HG03097 (cell line): ENCODE measurements around the gene PLXNA4.

ENCODE experiments used
- ATAC-seq: cut with Tn5 transposase; IDR thresholded peaks from one replicate; pipeline ENCODE4 v1.9.1; 2021; ENCODE audit not compliant: unreplicated experiment, low FRiP score

Gene PLXNA4

DNA sequence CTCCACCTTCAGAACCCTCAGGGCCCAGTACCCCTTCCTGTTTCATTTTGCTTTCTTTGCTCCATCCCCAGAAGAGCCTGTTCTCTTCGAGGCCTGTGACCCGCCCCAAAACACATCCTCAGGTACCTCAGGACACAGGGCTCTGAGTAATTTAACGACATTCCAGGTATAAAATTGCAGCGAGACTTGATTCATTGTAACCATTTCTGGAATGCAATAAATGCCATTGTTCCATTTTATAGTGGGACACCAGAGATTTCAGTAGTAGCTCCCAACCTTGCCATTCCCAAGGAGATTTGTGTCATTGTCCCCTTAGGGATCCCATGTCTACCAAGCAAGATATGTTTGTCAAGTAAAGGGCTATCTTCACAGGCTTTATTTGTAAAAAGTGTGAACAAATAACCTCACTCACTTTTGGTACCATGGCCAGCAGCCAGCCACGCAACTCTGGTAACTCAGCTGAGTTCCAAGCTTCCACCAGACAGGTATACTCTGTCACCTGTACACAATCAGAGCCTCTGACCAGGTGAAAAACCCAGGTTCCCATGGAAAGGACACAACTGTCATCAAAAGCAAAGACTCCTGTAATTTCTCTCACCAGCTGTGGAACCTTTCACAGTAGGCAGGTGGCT, 441.3 kb downstream of the PLXNA4 start:
- ATAC-seq = no peak

DNA sequence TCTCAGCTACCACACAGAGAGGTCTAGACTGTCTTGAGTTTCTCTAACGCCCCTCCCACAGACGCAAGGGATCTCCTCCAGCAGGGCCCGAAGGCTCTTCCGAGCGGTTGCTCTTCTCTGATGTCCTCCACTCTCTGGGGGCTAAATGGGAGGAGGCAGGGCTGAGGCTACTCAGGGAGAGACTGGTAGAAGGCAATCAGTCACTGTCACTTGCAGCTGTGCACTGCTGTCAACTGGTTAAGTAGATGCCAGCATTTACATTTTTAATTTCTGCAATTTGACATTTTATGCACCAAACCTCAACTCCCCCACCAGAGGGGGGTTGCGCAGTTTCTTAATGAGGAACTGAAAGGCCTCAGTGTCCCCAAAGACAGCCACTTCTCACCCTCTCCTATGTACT, 442.8 kb downstream of the PLXNA4 start:
- ATAC-seq = no peak

DNA sequence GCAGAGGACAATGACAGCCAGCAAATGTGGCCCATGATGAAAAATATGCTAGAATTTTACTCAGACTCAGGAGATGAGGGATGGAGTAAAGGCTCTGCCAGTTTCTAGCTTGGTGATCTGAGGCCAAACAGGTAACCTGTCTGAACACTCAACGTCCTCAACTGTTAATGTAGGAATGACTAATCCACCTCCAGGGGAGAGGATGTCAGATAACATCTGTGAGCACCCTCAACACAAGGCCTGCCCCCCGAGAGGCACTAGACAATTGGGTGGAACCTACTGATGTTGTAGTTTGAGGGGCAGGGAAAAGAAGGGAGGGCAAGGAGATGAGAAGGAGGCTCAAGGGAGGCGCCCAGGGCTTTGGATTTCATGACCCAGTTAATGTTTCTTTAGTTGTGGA, 445.1 kb downstream of the PLXNA4 start:
- ATAC-seq = no peak

DNA sequence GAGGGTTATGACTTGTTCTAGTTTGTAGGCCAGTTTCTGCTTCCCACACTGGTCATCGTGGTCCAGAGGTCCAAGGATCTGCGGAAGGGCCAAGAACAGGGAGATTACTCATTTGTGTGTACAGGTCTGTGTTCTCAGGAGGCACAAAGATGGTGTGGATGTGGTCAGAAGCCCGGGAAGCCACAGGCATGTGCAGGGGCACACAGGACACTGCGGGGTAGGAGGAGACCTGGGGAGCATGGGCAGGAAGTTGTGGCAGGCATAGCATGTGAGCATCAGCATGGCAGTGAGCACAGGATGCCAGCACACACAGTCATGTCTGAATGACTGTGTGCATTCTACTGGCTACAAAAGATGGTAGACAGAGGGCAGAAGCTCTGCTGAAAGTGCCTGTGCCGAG, 445.8 kb downstream of the PLXNA4 start:
- ATAC-seq = no peak

DNA sequence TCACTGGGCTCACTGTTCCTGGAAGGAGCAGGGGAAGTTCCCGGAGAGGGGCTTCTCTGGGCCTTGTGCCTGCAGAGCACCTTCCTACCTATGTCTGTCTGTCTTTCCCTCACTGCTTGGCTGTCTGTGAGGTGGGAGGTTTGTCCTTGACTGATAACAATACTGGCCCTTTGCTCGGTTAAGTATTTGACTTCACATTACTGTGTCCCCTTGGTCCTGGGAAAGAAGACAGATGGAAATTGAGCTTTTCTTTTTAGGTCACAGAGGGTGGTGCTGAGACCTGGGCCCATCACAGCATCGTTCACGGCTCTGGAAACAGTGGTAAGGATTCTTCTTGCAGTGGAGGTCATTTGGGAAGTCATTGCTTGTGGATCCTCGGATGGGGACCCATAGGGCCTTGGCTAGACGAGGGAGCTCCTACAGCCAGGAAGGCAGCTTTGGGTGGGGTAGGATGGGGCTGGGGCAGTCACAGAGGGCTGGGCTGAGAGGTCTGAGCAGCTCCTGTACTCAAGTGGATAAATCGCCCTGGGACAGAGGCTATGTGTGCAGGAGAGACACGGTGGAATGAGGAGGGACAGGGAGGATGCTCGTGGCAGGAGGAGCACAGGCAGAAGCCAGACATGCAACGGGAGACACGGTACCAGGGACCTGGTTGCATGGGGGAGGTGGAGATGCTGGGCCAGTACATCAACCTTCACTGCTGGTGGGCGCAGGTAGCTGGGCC, 450.2 kb downstream of the PLXNA4 start:
- no peak for ATAC-seq

DNA sequence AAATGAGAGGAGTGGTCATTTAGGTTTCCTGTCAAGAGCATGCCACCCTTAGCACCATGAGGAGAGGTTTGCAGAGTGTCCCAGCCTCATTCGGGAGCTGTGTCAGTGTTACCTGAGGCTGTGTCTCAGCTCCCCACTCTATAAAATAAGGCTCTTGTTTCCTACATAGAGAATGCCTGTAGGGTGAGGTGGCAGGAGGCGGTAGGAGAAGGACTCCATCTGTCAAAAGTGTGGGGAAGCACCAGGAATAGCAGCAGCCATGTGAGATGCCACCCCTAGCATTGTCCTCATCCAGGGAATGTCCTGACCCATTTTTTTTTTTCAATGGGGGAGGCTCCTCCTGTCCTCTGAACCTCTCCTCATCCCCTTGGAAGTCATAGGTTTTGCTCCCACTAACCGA, 451.2 kb downstream of the PLXNA4 start:
- ATAC-seq = no peak

DNA sequence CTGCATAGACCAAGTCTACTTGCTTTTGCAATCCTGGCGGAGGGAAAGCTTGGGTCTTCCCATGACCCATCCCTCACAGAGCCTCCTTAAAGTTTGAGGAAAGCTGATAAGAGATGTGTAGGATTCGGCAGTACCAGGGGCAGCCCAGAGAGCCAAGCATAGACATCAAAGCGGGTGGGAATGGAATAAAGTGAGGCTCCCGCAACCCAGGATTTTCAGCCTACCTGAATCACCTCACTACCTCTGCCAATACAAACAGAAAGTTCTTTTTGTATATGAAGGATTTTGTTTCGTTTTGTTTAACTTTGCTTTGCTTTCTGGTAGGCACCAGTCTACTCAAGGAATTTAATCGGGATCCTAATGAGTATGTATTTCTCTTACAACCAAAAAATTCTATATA, 451.7 kb downstream of the PLXNA4 start:
- ATAC-seq = no peak

DNA sequence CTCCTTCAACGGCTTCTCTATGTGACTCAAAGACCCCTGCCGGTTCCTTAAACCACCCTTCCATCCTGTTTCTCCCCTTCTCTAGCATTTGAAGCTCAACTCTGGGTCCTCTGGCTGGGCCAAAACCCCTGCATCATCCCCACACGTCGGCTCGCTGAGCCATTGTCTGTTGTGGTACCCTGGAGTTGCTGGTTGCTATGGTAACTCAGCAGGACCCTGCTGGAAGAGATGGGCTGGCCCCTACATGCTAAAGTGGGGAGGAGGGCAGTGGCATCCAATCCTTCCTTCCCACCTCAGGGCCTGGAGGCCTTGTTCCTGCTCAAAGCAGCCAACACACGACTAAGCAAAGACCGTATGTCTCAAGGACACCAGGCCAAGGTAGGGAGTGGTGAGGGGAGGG, 452.5 kb downstream of the PLXNA4 start:
- ATAC-seq = no peak

DNA sequence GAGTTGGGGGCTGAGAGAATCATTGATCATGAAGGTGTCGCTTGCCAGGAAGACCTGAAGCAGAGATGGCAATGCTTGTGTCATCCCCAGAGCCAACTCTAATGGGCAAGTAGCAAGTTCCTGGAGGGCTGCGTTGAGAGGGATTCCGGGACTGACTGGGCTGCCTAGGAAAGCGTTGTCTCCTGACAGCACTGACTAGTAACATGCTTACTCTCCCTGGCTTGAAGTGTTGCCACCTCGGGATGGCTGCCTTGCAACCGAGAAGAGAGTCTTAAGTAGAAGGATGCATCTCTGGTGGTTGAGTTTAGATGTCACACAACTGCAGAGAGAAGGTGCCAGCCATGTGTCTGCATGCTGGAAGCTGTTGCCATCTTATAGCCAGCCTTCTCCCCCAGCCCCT, 453.4 kb downstream of the PLXNA4 start:
- no peak for ATAC-seq

DNA sequence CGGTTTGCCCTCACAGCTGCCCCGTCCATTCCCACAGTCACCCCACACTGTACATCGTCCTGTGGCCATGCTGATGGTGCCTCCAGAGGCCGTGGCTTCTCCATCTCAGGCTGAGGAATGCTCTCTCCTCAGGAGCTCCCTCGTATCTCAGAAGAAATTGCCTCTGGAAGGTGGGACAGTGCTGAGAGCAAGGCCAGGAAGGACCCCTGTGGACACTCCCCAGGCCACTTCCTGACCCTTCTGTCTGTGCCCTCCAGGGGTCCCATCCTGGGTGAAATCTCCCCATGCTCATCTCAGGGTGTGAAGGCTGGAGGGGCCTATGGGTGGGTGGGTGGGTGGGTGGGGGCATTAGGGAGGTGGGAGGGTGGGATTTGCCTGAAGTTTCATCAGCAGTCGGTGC, 454.3 kb downstream of the PLXNA4 start:
- ATAC-seq = no peak

DNA sequence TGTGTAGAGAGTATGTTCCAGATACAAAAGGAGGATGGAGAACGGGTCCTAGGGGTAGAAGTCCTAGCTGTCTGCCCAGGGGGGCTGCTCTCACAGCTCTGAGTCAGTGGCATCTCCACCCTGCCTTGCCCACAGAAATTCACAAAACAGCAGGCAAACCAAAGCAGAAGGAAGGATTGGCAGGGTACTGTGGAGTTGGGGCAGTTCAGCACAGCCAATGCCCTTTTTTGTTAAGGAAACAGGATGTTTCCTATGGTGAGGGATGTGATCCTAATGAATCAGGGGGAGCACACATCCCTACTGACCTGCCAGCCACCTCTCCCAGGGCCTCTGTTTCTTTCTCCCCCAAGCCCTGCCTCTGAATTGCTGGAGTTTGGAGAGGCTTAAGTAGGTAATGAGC, 457.6 kb downstream of the PLXNA4 start:
- no peak for ATAC-seq

DNA sequence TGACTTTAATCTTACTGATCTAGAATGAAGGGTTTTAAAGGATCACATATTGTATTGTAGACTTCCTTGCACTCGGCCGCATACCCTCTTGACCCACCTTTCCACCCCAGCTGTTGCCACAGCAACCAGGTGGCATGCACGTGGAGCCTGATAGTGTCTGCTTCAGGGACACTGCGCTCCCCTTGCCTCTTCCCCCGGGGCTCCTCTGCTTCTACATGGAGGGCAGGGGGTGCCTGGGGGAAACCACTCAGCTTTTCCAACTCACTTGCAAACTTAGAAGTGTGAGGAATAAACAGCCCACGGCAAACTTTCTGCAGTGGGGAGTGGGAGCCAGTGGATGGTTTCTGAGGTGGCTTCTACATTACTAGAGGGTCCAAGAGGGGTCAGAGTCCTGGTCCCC, 458.6 kb downstream of the PLXNA4 start:
- no peak for ATAC-seq

DNA sequence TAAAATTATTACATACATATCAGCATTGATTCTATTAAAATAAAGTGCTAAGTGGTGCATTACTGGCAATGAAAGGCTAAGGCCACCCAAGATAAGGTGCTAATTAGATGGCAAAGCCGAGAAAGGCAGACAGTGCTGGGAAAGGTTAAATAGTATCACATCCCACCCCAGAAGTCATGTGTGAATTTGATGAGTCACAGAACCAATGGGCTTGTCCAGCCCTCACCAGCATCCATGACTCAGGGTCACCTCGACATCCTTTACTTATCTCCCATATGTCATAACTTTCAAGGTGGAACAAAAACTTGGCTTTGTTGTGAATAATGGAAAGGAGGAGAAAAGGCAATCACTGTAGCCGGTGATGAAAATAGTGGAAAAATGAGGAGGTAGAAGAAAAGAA, 459.1 kb downstream of the PLXNA4 start:
- no peak for ATAC-seq

DNA sequence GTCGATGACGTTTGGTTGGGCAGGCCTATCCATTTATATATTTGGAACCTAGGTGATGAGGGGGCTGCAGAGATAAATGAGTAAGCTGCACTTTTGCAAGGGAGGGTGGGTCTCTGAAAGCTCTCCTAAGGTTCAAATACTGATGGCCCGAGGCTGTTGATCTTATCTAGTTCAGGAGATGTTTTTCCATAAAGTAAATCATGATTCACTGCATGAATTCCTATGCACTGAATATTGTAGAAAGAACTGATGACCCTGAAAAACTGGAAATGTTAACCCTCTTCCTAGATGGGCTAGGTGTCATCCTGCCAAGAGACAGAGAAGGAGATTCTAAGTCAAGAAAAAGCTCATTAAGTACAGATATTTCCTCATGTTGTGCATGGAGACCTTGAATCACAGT, 459.9 kb downstream of the PLXNA4 start:
- ATAC-seq = no peak

DNA sequence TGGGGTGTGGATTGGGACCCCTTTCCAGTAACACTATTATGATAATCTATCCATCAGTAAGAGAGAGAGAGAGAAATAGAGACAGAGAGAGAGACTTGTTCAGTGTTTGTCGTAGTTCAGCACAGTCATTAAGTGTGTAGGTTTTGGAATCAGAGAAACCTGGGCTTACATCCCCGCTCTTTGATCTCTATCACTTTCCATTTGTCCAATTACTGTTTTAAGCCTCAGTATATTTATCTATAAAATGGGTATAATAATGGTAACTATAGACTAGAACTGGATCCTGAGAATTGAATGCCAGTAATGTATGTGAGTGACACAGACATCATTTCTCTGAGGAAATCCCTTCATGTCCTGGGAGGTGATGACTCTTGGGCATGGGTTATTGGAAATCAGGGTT, 460.5 kb downstream of the PLXNA4 start:
- ATAC-seq = no peak

DNA sequence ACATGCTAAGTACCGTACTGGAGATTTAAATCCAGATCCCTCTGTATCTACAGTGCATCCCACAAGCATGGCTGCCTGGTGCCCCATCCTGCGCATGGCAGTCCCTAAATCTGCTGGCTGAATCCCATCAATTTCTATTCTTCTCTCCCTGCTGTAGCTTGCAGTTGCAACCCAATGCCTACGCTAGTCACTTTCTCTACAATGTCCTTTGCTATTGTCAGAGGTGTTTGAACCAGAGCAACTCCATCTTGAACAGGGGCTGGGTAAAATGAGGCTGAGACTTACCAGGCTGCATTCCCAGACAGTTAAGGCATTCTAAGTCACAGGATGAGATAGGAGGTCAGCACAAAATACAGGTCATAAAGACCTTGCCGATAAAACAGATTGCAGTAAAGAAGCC, 461.2 kb downstream of the PLXNA4 start:
- ATAC-seq = no peak

DNA sequence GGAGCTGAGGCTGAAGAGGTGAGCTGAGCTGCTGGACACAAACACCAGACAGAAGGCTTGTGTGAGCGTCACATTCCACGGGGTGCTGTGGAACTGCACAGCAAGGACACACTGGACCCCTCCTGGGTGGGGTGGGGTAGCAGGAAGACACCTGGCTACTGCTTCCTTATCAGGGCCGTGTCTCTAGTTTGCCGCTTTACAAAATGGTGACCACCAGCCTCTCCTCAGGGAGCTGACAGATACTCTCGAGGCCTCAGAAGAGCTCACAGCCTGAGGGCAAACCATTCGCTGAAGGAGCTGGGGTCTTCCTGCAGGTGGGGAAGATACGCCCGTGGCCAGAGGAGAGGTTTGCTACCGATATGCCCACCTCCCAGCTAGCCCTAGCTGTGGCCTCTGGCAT, 461.9 kb downstream of the PLXNA4 start:
- ATAC-seq = no peak

DNA sequence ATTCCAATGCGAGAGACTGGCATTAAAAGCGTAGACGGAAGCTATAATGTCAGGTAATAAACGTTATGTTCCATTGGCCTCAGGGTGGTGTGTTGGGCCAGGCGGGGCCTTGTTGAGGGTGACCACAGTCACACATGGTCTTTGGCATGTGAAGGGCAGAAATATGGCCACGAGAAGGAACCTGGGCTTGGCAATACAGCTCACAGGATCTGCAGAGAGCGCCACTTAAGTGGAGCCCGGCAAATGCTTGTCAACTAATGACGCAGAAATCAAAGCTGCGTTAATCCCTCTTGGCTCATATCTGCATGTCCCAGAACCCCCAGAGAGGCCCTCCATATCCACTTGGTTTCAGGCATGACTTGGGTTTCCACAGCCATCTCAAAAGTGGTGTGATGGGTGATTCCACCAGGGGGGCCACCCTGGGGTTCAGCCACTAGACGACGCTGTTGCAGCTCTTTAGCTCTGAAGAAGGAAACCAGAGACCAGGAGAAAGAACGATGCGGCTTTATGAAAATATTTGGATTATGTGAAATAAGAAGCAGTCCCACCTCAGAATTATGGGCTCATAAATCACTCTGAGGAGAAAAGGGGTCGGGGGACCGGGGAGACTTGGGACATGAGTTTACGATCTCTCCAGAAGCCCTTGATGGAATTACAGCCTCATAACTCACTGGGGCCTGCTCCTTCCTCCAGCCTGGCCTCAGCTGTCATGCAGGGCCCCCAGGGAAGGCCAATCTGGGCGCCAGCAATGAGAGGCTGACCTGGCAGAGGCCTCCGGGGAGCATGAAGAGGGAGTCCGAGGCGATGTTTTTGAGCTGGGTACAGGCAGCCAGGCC, 462.5 kb downstream of the PLXNA4 start:
- no peak for ATAC-seq

DNA sequence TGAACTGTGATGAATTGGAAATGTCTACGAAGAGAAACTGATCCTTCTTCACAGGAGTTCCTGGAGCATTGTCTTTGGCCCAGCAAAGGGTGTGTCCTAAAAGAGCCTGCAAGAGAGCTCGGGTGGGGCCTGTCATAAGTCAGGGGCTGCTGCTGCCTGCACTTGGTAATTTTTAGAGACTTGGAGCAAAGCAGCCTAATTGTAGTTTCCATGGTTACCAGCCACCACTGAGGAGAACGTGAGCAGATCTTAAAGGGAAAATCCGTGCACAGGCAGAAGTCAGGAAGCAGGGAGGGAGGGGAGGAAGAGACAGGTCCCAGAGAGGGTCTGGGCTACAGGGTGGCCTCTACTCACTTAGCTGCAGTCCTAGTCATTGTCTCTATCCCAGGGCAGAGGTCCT, 463.6 kb downstream of the PLXNA4 start:
- ATAC-seq = no peak

DNA sequence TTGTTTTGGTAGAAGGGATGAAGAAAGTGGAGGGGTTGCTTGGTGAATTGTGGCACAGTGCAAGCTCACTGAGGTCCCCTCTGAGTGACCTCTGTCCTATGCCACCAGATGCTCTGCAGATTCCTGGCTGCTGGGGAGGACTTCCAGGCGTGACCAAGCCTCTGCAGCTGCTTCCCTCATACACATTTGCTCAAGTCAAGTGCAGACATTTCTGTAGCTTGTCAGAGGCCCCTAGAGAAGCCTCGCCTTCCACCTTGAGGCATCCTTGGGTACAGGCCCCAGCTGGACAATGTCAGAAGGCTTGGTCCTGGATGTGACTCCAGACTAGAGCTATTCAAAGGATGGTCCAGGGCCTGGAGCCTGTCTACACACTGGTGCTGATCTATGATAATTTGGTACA, 464.2 kb downstream of the PLXNA4 start:
- ATAC-seq = no peak

DNA sequence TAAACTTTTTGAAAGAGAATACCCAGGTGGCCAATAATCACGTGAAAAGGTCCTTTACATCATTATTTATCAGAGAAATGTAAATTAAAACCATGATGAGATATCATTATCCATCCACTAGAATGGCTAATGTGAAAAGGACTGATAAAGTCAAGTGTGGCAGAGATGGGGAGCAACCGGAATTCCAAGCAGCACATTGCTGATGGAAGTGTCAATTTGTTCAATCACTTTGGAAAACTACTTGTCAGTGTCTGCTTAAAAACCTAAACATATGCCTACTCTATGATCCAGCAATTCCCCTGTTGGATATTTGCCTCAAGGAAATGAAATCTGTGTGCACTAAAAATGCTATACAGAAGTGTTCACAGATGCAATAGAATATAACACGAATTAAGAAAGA, 465.6 kb downstream of the PLXNA4 start:
- no peak for ATAC-seq

DNA sequence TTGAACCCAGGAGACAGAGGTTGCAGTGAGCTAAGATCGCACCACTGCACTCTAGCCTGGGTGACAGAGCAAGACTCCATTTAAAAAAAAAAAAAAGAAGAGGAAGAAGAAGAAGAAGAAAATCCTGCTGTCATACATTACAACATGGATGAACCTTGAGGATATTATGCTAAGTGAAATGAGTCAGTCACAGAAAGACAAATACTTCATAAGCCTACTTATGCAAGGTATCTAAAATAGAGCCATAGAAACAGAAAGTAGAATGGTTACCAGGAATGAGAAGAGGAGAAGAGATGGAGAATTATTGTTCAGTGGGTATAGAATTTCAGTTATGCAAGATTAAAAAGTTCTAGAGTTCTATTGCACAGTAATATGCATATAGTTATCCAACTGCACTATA, 466.5 kb downstream of the PLXNA4 start:
- no peak for ATAC-seq
